Epithelial cell of proximal tubule (primary cell): ENCODE results near the gene TTC9. TPM values are rescaled to one million over a fixed set of nuclear protein-coding genes. Genes with fewer than 3 reads are reported as not detected.

Source experiments
- DNase-seq: peaks from one replicate; pipeline ENCODE4 v3.0.0-alpha.2; 2011; ENCODE audit warnings: low read depth
- H3K4me3 ChIP-seq: 2 replicates; pipeline ENCODE4 v1.5.1; 2011; ENCODE audit warnings: low read depth, mild to moderate bottlenecking, low read length
- CTCF ChIP-seq: conservative IDR thresholded peaks from 2 replicates; pipeline ENCODE4 v1.5.1; 2012; ENCODE audit warnings: low read depth, mild to moderate bottlenecking, low read length
- total RNA-seq: library from RNA; depleted of rRNA; stranded (reverse); fragments of >200 nt; gene quantifications from 2 replicates; pipeline ENCODE4 v1.2.3, GENCODE V29; 2015

The TTC9 gene
- total RNA-seq, 1 donor from 2014 or later: 24.8 TPM

DNA sequence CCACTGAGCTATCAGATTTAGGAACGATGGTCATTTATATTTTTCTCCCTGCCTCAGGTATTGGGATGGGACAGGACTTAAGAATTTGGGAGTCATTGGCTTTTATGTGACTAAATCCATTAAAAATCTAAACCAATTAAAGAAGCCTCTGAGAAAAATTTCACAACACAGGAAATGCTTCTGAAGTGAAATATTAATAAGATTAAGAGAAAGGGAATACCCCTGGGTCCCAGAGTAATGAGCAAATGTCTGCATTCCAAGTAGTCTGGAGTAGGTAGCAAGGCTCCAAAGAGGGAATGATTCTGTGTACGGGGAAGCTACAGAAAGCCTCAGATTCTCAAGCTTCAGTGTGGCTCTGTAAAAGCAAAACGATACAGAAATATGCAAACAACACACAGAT lies 40.6 kb upstream of the TTC9 start:
- peak overlapping the region; percentile 74 for H3K4me3 ChIP-seq
- DNase-seq: peak; percentile 42
- no peak for TF ChIP-seq CTCF

DNA sequence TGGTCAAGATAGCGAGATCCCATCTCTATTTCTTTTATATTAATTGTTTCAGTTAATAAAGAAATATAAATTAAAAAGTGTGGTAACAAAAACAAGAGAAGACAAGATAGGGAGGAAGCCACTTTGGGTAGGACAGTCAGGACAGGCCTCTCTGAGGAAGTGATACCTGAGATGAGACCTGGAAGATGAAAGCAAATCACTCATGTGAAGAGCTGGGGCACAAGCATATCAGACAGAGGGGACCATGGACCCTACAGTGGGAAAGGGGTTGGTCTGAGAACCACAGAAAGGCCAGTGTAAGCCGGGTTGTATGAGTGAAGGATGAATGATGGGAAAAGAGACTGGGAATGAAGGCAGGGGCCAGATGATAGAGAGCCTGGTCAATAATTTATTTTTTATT lies 39.5 kb upstream of the TTC9 start:
- no peak overlapping the region for H3K4me3 ChIP-seq
- DNase-seq: no peak
- no peak for TF ChIP-seq CTCF

DNA sequence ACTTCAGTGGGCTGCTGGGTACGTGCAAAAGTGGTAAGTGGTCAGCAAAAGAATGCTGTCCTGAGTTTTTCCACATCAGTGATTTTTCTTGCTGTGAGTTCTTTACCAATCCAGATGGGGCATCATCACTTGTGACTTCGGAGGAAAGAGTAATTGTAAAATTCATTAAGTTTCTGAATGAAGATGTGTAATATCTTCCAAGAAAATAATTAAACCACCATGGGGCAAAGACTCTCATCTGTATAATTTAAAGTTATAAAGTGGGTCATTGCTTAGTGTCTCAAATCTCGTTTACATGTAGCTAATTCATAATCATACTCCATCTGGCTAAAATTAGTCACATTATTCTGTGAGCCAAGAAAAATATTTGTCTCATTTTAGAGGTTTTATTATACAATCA lies 30.5 kb upstream of the TTC9 start:
- no peak for DNase-seq
- H3K4me3 ChIP-seq: no peak overlapping the region
- no peak for TF ChIP-seq CTCF

GRCh38 chr14:70616646-70617045 lies 25.1 kb upstream of the TTC9 start:
- no peak overlapping the region for H3K4me3 ChIP-seq
- TF ChIP-seq CTCF: no peak
- no peak for DNase-seq

DNA sequence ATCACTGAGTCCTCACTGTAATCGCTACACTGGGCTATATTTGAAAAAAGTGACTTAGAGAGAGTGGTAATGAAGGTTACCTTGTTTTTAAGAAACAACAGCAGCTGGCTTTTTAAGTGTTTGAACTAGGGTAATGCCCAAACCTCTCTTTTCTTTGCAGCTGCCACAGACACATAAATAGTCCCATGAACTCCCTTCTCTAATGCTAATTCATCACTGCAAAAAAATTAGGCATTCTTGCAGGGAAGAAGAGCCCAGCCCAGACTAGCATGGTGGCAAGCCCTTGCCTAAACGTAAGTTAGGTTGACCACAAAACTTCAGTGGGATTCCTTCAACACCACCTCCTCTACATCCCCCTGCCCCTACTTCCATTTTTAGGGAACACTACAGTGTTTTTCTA lies 23.4 kb upstream of the TTC9 start:
- TF ChIP-seq CTCF: no peak
- no peak for DNase-seq
- no peak overlapping the region for H3K4me3 ChIP-seq

DNA sequence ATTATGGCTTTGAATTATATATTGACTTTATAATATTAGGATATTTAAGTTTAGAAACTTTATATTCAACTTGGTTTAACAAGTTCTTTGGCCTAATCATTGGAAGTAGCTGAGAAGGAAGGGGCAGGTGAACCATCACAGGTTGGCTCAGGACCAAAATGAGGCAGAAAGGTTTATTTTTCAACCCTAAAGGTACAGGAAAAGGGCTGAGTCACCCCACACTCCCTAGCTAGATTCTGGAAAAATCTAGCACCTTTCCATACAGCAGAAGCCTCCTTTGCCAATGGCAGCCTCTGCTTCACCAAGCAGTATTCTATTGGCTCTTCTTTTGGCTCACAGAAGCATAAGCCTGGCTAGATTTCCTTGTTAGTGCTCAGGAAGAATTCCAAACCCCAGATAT lies 22.0 kb upstream of the TTC9 start:
- no peak overlapping the region for H3K4me3 ChIP-seq
- DNase-seq: no peak
- TF ChIP-seq CTCF: no peak

- peak; percentile 98 for TF ChIP-seq CTCF
- DNase-seq: no peak
- H3K4me3 ChIP-seq: no peak overlapping the region
Measured at GRCh38 chr14:70622111-70622712, 19.5 kb upstream of the TTC9 start.
